GM18520 (cell line): ENCODE measurements around the gene KRTAP5-6.

Experiments
- ATAC-seq: cut with Tn5 transposase; IDR thresholded peaks from one replicate; pipeline ENCODE4 v1.9.1; 2021; ENCODE audit not compliant: unreplicated experiment

Gene KRTAP5-6, protein sequence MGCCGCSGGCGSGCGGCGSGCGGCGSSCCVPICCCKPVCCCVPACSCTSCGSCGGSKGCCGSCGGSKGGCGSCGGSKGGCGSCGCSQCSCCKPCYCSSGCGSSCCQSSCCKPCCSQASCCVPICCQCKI

GRCh38 chr11:1696608-1697570 is at the start of gene KRTAP5-6:
KRTAP5-6 (plus strand) TSS chr11:1697195; CDS start chr11:1697246, 51 bp downstream.
- no peak for ATAC-seq

- ATAC-seq = no peak
These were observed 48.9 kb upstream of the KRTAP5-6 start for GRCh38 chr11:1647901-1648652.

DNA sequence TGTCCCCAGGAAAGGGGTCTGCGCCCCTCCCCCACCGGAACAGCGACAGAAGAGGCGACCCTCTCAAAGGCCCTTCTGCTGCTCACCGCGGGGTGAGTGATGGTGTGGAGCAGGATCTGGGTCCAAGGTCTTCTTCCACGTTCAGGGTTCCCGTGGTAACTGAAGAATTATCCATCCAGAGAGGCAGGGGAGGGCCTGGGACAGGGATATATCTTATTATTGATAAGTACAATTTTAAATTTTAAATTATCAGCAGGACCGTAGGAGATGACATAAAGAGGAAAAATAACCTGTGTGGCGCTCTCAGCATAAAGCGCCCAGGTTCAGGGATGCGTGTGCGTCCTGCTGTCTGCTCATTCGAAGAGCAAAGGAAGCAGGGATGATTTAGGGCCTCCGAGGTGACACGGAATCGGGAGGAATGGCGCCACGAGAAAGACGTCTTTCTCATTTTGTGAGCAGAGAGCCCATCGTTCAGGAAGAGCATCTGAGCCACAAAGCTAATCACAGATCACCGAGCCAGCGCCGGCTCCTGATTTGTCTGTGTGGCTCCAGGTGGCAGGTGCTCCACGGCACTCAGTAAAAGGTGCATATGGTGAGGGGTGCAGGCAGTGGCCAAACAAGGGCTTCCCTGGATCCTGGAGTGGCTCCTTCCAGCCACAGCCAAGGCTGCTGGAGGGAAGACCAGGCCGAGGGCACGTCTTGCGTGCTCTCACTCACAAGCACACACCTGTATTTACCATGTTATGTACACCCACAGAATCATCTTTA is 48.2 kb upstream of the KRTAP5-6 start:
- ATAC-seq = no peak

- ATAC-seq = no peak
These were observed 46.7 kb upstream of the KRTAP5-6 start for GRCh38 chr11:1650034-1650917.

GRCh38 chr11:1650918-1651262 is 46.1 kb upstream of the KRTAP5-6 start:
- no peak for ATAC-seq

- no peak for ATAC-seq
These were observed 45.5 kb upstream of the KRTAP5-6 start for GRCh38 chr11:1651411-1651980.

- no peak for ATAC-seq
These were observed 45.0 kb upstream of the KRTAP5-6 start for GRCh38 chr11:1652026-1652425.

- ATAC-seq = no peak
These were observed 44.6 kb upstream of the KRTAP5-6 start for GRCh38 chr11:1652442-1652770.

DNA sequence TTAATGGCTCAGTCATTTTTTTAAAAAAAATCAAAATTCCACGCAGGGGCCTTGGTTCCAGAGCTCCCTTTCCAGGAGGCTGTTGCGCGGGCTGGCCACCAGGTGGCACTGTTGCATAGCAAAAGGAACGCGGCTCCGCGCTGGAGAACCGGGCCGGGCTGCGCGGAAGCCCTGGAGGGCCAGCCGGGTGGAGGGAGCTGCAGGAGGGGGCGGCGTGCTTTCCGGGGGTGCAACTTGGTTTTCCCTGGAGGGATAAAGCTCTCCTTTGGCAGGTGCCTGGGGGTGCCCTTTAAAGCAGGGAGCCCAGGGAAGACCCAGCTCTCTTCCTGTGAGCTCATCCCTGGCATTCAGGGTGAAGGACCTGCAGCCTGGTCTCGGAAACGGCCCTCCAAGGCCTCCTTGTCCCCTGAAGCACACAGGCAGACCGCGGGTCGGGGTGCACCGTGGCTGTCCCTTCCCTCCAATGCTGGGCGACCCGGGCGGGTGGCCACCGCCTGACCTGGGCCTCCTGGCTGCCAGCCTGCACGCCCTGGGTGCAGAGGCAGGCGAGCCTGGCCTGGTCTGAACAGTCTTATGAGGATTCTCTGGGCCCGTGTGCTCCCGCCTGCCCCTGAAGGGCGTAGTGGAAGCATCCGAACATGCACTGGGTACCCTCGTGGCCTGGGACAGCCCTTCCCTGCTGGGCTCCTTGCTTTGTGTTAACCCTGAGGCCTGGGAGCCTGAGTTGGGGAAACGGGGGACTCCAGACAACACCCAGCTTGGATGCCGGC is 44.0 kb upstream of the KRTAP5-6 start:
- ATAC-seq = no peak

GRCh38 chr11:1653541-1654387 is 43.2 kb upstream of the KRTAP5-6 start:
- ATAC-seq = no peak

- no peak for ATAC-seq
These were observed 42.4 kb upstream of the KRTAP5-6 start for GRCh38 chr11:1654388-1655167.

- ATAC-seq = no peak
These were observed 41.6 kb upstream of the KRTAP5-6 start for GRCh38 chr11:1655168-1656060.

- no peak for ATAC-seq
These were observed 40.9 kb upstream of the KRTAP5-6 start for GRCh38 chr11:1656061-1656441.

GRCh38 chr11:1656670-1657069 is 40.3 kb upstream of the KRTAP5-6 start:
- no peak for ATAC-seq

- ATAC-seq = no peak
These were observed 37.5 kb upstream of the KRTAP5-6 start for GRCh38 chr11:1659506-1659905.

DNA sequence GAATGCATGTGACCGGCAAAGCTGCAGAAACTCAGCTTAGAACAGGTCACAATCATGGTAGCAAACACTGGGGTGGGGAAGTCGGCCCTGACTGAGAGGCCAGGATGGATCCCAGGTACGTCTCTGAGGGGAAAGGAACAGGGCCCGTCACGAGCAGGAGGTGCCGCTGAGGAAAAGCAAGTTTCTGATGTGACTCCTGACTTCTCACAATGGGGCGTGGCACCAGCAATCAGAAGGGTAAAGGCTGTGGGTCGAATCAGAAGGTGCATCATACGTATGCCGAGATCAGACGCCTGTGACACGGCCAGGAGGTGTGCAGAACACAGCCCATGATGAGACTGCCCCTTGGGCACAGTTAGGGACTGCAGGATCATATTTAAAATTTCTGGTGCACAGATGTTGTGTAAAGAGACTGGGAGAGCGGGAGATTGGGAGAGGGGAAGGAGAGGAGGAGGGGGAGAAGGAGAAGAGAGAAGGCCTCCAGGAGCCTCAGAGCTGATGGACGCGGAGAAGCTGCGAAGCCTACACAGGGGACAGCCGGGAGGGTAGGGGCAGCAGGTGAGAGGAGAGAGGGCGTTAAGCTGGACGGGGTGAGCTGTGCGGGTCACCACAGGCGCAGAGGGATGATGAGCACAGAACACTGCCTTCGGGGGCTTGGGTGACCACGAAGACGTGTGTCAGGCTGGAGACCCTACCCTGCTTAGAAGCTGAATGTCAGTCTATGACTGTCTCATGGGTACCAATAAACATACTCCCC is 36.7 kb upstream of the KRTAP5-6 start:
- ATAC-seq = no peak
